HG03442 (cell line): ENCODE measurements around the gene POFUT1.
"Not testable (repeated sequence)": the region's sequence is repeated elsewhere in the genome, so short reads cannot be mapped to it uniquely, and the experiment has no call there.

Experiments used
- ATAC-seq: cut with Tn5 transposase; IDR thresholded peaks from one replicate; pipeline ENCODE4 v1.9.1; 2021; ENCODE audit warnings: mild to moderate bottlenecking, moderate library complexity; ENCODE audit not compliant: unreplicated experiment

Gene POFUT1

GRCh38 chr20:32232326-32232886 lies 24.7 kb downstream of the POFUT1 start:
- no peak for ATAC-seq

- ATAC-seq: no peak
Measured at GRCh38 chr20:32233286-32233685, 25.6 kb downstream of the POFUT1 start.

- no peak for ATAC-seq
Measured at GRCh38 chr20:32234135-32234808, 26.6 kb downstream of the POFUT1 start.

GRCh38 chr20:32235331-32236047 lies 27.8 kb downstream of the POFUT1 start:
- no peak for ATAC-seq

GRCh38 chr20:32236048-32236533 lies 28.4 kb downstream of the POFUT1 start:
- no peak for ATAC-seq

GRCh38 chr20:32236819-32237218 lies 29.1 kb downstream of the POFUT1 start:
- no peak for ATAC-seq

GRCh38 chr20:32237419-32237818 lies 29.7 kb downstream of the POFUT1 start:
- ATAC-seq: no peak

- no peak for ATAC-seq
Measured at GRCh38 chr20:32238483-32239425, 31.1 kb downstream of the POFUT1 start.

- ATAC-seq: no peak
Measured at GRCh38 chr20:32240205-32240604, 32.5 kb downstream of the POFUT1 start.

- ATAC-seq: no peak
Measured at GRCh38 chr20:32241807-32242206, 34.1 kb downstream of the POFUT1 start.

- ATAC-seq: no peak
Measured at GRCh38 chr20:32244150-32244823, 36.6 kb downstream of the POFUT1 start.

GRCh38 chr20:32244959-32245358 lies 37.3 kb downstream of the POFUT1 start:
- no peak for ATAC-seq

GRCh38 chr20:32246208-32246607 lies 38.5 kb downstream of the POFUT1 start:
- not testable (repeated sequence) for ATAC-seq

GRCh38 chr20:32248043-32248442 lies 40.4 kb downstream of the POFUT1 start:
- no peak for ATAC-seq

GRCh38 chr20:32249030-32249738 lies 41.5 kb downstream of the POFUT1 start:
- ATAC-seq: no peak

GRCh38 chr20:32251470-32251869 lies 43.8 kb downstream of the POFUT1 start:
- no peak for ATAC-seq

- ATAC-seq: no peak
Measured at GRCh38 chr20:32252189-32252588, 44.5 kb downstream of the POFUT1 start.

- ATAC-seq: not testable (repeated sequence)
Measured at GRCh38 chr20:32260973-32261372, 53.3 kb downstream of the POFUT1 start.

- ATAC-seq: no peak
Measured at GRCh38 chr20:32261644-32262043, 54.0 kb downstream of the POFUT1 start.
